HG02610 (cell line): Measurements from ENCODE around the gene TBK1.
"Not testable (repeated sequence)": the region's sequence is repeated elsewhere in the genome, so short reads cannot be mapped to it uniquely, and the experiment has no call there.

ENCODE experiments used
- ATAC-seq: cut with Tn5 transposase; IDR thresholded peaks from one replicate; pipeline ENCODE4 v1.9.1; 2021; ENCODE audit warnings: mild to moderate bottlenecking, moderate library complexity; ENCODE audit not compliant: unreplicated experiment

TBK1 gene

GRCh38 chr12:64494998-64495729 lies 43.2 kb downstream of the TBK1 start:
- ATAC-seq, result no peak

GRCh38 chr12:64496839-64497400 lies 45.0 kb downstream of the TBK1 start:
- ATAC-seq, result no peak

GRCh38 chr12:64497484-64497883 lies 45.6 kb downstream of the TBK1 start:
- no peak for ATAC-seq

- ATAC-seq, result no peak
Measured at GRCh38 chr12:64497903-64498302, 46.0 kb downstream of the TBK1 start.

- no peak for ATAC-seq
Measured at GRCh38 chr12:64500394-64500793, 48.5 kb downstream of the TBK1 start.

- ATAC-seq, result no peak
Measured at GRCh38 chr12:64501486-64501885, 49.6 kb downstream of the TBK1 start.

- no peak for ATAC-seq
Measured at GRCh38 chr12:64506955-64507354, 55.0 kb downstream of the TBK1 start.

GRCh38 chr12:64510667-64511066 lies 58.7 kb downstream of the TBK1 start:
- no peak for ATAC-seq

GRCh38 chr12:64518396-64518795 lies 66.5 kb downstream of the TBK1 start:
- no peak for ATAC-seq

- ATAC-seq, result no peak
Measured at GRCh38 chr12:64521833-64522232, 69.9 kb downstream of the TBK1 start.

- no peak for ATAC-seq
Measured at GRCh38 chr12:64522316-64522715, 70.4 kb downstream of the TBK1 start.

- ATAC-seq, result no peak
Measured at GRCh38 chr12:64522807-64523206, 70.9 kb downstream of the TBK1 start.

- ATAC-seq, result not testable (repeated sequence)
Measured at GRCh38 chr12:64523565-64524444, 71.9 kb downstream of the TBK1 start.

- ATAC-seq, result no peak
Measured at GRCh38 chr12:64525461-64526160, 73.7 kb downstream of the TBK1 start.

- ATAC-seq, result no peak
Measured at GRCh38 chr12:64526859-64527258, 74.9 kb downstream of the TBK1 start.

- no peak for ATAC-seq
Measured at GRCh38 chr12:64528616-64529015, 76.7 kb downstream of the TBK1 start.

- ATAC-seq, result no peak
Measured at GRCh38 chr12:64530566-64530965, 78.6 kb downstream of the TBK1 start.

- no peak for ATAC-seq
Measured at GRCh38 chr12:64531665-64532334, 79.9 kb downstream of the TBK1 start.

- ATAC-seq, result no peak
Measured at GRCh38 chr12:64532734-64533351, 80.9 kb downstream of the TBK1 start.

- no peak for ATAC-seq
Measured at GRCh38 chr12:64534672-64535199, 82.8 kb downstream of the TBK1 start.
